ENCODE data around the gene GBP4.

GBP4 gene

GRCh38 chr1:89179343-89179742 lies 19.4 kb downstream of the GBP4 start:
- H3K4me3 Mint-ChIP-seq: no peak overlapping the region
- DNase-seq (no peak), ATAC-seq (no peak)
- peaks cover 5% of the 10 kb centered on the region for H3K4me1 Mint-ChIP-seq
- no peak overlapping the region for H3K27ac Mint-ChIP-seq
- H3K9me3 Mint-ChIP-seq: peaks cover 0 to 6% of the 10 kb centered on the region in 2 donors
- H3K27me3 Mint-ChIP-seq: no peaks in the 10 kb centered on the region

DNA sequence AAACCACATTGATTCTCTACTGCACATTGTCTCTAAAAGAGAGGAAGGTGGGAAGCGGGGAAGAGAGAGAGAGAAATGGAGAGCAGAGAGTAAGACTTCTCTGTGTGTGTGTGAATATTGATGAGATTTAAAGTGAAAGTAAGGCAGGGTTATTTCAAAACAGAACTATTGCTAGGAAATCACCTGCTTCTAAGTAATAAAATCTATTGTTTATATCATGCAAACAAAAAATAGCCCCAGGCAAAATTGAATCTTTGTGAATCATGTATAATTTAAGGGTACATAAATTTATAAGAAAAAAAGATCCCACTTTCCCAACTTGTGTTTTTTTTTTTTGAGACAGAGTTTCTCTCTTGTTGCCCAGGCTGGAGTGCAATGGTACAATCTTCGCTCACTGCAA lies 21.8 kb downstream of the GBP4 start:
- H3K9me3 Mint-ChIP-seq: no peaks in the 10 kb centered on the region
- peaks cover 5% of the 10 kb centered on the region for H3K4me1 Mint-ChIP-seq
- no peak for ATAC-seq
- DNase-seq: no peak
- peak overlapping the region in 1 of 2 donors; percentile 53 for H3K4me3 Mint-ChIP-seq
- H3K27me3 Mint-ChIP-seq: no peaks in the 10 kb centered on the region
- H3K27ac Mint-ChIP-seq: peak overlapping the region; percentile 1 to 79

DNA sequence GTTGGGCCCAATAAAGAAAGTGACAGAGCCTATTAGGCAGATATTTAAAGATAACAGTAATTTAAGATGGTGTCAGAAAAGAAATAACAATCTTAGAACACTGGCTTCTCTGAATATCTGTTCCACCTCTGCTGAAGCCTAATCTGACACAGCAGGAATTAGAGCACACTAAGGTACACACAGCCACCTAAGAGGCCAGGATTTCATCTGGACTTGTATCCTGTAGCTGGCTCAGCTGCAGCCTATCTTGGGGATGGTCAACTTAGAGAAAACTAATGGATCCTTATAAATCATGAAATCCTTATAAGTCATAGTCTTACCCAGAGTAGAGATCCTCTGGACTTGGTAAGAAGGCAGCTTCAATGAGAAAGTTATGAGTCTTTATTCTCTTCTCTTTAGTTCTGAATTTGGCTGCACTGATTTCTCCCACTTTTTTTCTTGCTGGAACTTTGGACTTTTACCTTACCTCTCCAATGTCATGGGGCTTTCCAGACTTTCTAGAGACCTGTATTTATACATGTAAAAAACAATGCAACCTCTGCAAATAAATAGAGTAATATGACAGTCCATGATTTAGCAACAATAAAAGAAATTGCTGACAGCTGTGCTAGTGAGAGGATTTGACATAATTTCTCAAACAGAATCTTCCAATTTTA lies 23.0 kb downstream of the GBP4 start, which contains the start of gene GBP7:
Gene GBP7 (minus strand): TSS at position 403 of the 656 bp plus-strand sequence. CDS start 4,068 bp downstream, outside the sequence.
- H3K9me3 Mint-ChIP-seq: peaks cover 5 to 6% of the 10 kb centered on the region in 2 donors
- H3K4me3 Mint-ChIP-seq: peak within 1 kb of the TSS in 1 of 2 donors; percentile 53
- peaks cover 11% of the 10 kb centered on the region for H3K4me1 Mint-ChIP-seq
- peak within 1 kb of the TSS; percentile 1 to 79 for H3K27ac Mint-ChIP-seq
- no peaks in the 10 kb centered on the region for H3K27me3 Mint-ChIP-seq
- ATAC-seq: no peak
- DNase-seq: no peak

GRCh38 chr1:89174491-89174890 lies 24.3 kb downstream of the GBP4 start:
- no peak overlapping the region for H3K4me3 Mint-ChIP-seq
- H3K27me3 Mint-ChIP-seq: no peaks in the 10 kb centered on the region
- peaks cover 12% of the 10 kb centered on the region for H3K4me1 Mint-ChIP-seq
- peaks cover 9 to 14% of the 10 kb centered on the region in 2 donors for H3K9me3 Mint-ChIP-seq
- ATAC-seq: no peak
- H3K27ac Mint-ChIP-seq: no peak overlapping the region
- DNase-seq: no peak

- ATAC-seq (no peak), DNase-seq (no peak)
- H3K27ac Mint-ChIP-seq: no peak overlapping the region
- H3K4me3 Mint-ChIP-seq: no peak overlapping the region
- peaks cover 12% of the 10 kb centered on the region for H3K4me1 Mint-ChIP-seq
- H3K27me3 Mint-ChIP-seq: no peaks in the 10 kb centered on the region
- peaks cover 9 to 14% of the 10 kb centered on the region in 2 donors for H3K9me3 Mint-ChIP-seq
Observed at GRCh38 chr1:89172468-89173143, 26.1 kb downstream of the GBP4 start.

GRCh38 chr1:89171067-89171438 lies 27.7 kb downstream of the GBP4 start:
- peak overlapping the region; percentile 94 to 99 for H3K27ac Mint-ChIP-seq
- H3K9me3 Mint-ChIP-seq: peaks cover 9 to 14% of the 10 kb centered on the region in 2 donors
- H3K27me3 Mint-ChIP-seq: no peaks in the 10 kb centered on the region
- ATAC-seq (peak; percentile 89), DNase-seq (peak in 1 of 2 donors; percentile 16)
- peak overlapping the region in 1 of 2 donors; percentile 31 for H3K4me3 Mint-ChIP-seq
- peaks cover 7% of the 10 kb centered on the region for H3K4me1 Mint-ChIP-seq

DNA sequence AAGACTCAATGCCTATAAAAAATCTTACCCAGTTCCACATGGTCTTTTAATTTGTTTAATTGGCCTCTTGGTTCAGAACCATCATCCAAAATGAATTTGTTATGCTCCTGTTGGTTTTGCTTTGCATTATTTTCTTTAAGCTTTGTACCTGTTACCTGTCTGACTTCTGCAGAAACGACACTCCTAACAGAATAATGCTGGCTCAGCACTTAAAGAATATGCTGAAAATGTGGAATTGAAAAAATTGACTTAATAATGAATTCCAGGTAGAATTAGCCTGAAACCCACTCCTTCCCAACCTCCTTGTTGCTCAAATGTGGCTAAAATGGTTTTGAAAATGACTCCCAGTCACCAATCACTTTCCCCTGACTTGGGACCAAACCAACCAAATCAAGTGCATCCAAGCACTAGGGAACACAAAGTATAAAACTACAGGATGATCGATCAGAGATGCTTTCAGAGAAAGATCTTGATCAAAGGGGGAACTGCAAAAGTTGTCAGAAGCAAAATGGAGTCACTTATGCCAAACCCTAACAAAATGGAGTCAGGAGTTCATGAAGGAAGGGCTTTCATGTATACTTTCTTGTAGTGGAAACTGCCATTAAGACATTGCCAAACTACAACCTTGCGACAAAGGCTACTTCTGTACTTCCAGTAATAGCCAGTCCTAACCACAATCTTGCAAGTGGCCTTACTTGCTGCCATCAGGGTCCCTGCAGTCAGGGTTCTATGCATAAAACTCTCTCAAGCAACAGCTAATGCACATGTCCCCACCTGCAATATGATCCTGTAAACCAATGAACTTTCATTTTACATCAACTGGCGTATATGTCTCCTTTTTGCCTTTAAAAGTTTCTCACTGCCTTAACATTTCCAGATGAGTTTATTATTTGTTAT lies 28.3 kb downstream of the GBP4 start:
- peak overlapping the region; percentile 94 to 99 for H3K27ac Mint-ChIP-seq
- H3K27me3 Mint-ChIP-seq: no peaks in the 10 kb centered on the region
- peaks cover 7% of the 10 kb centered on the region for H3K4me1 Mint-ChIP-seq
- peak overlapping the region in 1 of 2 donors; percentile 31 for H3K4me3 Mint-ChIP-seq
- peaks cover 9 to 14% of the 10 kb centered on the region in 2 donors for H3K9me3 Mint-ChIP-seq
- DNase-seq: no peak
- peak; percentile 56 for ATAC-seq

DNA sequence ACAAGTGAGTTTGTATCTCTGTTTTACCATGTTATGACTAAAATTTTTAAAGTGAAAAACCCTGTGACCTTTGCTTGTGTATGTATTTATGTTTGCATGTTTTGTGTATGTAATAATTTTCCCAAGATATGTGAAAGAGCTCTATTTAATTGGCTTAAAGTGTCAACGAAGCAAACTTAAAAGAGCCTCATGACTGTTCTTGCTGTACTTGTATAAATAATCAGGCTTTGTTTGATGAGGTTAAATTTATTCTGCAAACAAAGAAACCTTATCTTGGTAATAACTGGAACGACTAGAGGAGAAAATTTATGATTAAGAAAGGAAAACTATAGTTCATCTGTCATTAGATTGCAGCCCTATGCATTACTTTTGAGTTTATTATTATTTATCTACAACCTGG lies 29.6 kb downstream of the GBP4 start:
- H3K9me3 Mint-ChIP-seq: peaks cover 9 to 14% of the 10 kb centered on the region in 2 donors
- peaks cover 7% of the 10 kb centered on the region for H3K4me1 Mint-ChIP-seq
- no peak overlapping the region for H3K4me3 Mint-ChIP-seq
- no peaks in the 10 kb centered on the region for H3K27me3 Mint-ChIP-seq
- DNase-seq: no peak
- no peak overlapping the region for H3K27ac Mint-ChIP-seq
- no peak for ATAC-seq

GRCh38 chr1:89167590-89168230 lies 31.0 kb downstream of the GBP4 start:
- Mint-ChIP-seq H3K4me3 (no peak overlapping the region), H3K27me3 (no peaks in the 10 kb centered on the region), H3K9me3 (peaks cover 9 to 14% of the 10 kb centered on the region in 2 donors), H3K4me1 (peaks cover 7% of the 10 kb centered on the region), H3K27ac (peak overlapping the region in 1 of 2 donors; percentile 48)
- ATAC-seq: no peak
- DNase-seq: no peak

- no peak for ATAC-seq
- Mint-ChIP-seq H3K4me1 (peaks cover 7% of the 10 kb centered on the region), H3K4me3 (no peak overlapping the region), H3K27me3 (no peaks in the 10 kb centered on the region), H3K9me3 (peaks cover 10 to 23% of the 10 kb centered on the region in 2 donors), H3K27ac (no peak overlapping the region)
- no peak for DNase-seq
Observed at GRCh38 chr1:89166705-89167104, 32.0 kb downstream of the GBP4 start.

GRCh38 chr1:89165811-89166210 lies 32.9 kb downstream of the GBP4 start:
- Mint-ChIP-seq H3K9me3 (peaks cover 14 to 27% of the 10 kb centered on the region in 2 donors), H3K27me3 (no peaks in the 10 kb centered on the region), H3K4me3 (no peak overlapping the region), H3K4me1 (peaks cover 2% of the 10 kb centered on the region), H3K27ac (no peak overlapping the region)
- no peak for ATAC-seq
- DNase-seq: no peak

DNA sequence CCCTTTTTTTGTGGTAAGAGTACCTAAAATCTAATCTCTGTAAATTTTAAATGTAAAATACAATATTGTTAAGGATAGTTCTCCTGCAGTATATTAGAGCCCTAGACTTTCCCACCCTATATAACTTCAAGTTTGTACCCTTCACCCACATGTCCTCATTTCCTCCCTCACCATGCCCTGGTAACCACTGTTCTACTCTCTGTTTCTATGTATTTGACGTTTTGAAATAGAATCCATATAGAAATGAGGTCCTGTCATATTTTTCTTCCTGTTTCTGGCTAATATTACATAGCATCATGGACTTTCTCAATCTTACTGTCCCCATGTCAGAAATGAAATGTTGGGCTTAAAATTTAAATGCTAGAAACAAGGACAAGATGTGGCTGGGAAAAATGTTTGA lies 47.7 kb downstream of the GBP4 start:
- no peak overlapping the region for H3K27ac Mint-ChIP-seq
- DNase-seq: no peak
- H3K4me1 Mint-ChIP-seq: peaks cover 3% of the 10 kb centered on the region
- no peak for ATAC-seq
- peaks cover 13% of the 10 kb centered on the region for H3K27me3 Mint-ChIP-seq
- no peak overlapping the region for H3K4me3 Mint-ChIP-seq
- H3K9me3 Mint-ChIP-seq: peaks cover 6 to 8% of the 10 kb centered on the region in 2 donors

DNA sequence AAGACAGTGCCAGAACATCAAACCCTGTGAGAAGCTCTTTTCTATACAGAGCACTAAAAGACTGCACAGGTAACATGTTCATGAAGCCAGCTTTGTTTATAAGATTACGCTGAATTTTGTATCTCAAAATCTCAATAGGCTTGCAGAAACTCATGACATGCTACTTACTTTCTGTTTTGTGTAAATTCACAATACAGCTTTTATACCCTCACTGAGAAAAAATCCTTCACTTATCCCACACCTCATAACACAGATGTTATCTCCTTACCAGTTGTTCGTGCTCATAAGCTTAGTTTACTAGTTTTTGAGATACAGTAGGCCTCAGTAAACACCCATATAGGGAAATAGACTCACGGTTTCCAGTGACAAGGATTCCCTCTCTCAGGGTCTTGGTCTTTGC lies 48.8 kb downstream of the GBP4 start:
- Mint-ChIP-seq H3K27ac (no peak overlapping the region), H3K4me3 (no peak overlapping the region), H3K4me1 (peaks cover 6% of the 10 kb centered on the region), H3K9me3 (no peaks in the 10 kb centered on the region), H3K27me3 (peaks cover 13% of the 10 kb centered on the region)
- no peak for ATAC-seq
- DNase-seq: no peak

DNA sequence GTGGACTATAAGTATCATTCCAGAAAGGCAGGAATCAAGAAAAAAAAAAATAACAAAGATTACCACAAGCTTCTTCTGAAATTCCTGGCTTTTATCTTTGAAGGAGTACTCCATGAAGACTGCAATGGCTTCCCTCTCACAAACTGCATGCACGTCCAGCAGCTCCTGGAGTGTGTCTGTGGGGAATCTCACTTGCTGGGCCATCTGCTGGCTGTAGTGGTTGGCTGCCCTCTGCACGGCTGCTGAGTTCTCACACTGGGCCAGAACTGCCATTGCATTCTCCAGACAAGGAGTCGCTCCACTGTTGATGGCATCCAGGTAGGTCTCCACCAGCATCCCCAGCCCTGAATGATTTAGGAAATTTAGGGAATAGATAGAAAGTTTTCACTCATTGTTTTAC lies 49.5 kb downstream of the GBP4 start:
- DNase-seq (no peak), ATAC-seq (no peak)
- Mint-ChIP-seq H3K4me1 (peaks cover 6% of the 10 kb centered on the region), H3K27ac (no peak overlapping the region), H3K4me3 (no peak overlapping the region), H3K27me3 (peaks cover 13% of the 10 kb centered on the region), H3K9me3 (no peaks in the 10 kb centered on the region)

All from stimulated activated naive CD8-positive, alpha-beta T cell treated with anti-CD3 and anti-CD28 coated beads, Interleukin-15, amount 100 ng/mL, for 72 hours (primary cell).